Measurements from ENCODE around the gene ANXA6.

Gene ANXA6

DNA sequence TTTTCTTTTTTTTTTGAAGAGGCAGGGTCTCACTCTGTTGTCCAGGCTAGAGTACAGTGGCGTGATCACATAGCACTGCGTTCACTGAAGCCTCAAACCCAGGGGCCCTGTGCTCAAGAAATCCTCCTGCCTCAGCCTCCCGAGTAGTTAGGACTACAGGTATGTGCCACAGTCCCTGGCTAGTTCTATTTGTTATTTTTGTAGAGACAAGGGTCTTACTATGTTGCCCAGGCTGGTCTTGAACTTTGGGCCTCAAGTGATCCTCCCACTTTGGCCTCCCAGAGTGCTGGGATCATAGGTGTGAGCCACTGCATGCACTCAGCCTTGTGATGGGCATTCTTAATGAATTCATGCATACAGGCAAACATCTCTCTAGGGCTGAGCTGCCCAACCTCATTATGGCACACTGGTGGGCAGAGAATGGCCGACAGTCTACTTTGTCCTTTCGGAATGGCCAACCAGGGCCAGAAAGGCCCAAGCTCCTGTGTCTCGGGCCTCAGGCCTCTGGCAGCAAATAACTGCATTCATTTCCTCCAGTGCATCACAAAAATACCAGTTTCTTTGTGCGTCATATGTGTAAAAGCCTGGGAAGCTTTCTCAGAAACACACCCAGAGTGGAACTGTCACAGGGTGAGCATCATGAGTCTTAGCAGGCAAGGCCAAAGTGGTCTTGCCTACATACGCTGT is 27.2 kb downstream of the ANXA6 start:
- TF ChIP-seq, protein P1, sequence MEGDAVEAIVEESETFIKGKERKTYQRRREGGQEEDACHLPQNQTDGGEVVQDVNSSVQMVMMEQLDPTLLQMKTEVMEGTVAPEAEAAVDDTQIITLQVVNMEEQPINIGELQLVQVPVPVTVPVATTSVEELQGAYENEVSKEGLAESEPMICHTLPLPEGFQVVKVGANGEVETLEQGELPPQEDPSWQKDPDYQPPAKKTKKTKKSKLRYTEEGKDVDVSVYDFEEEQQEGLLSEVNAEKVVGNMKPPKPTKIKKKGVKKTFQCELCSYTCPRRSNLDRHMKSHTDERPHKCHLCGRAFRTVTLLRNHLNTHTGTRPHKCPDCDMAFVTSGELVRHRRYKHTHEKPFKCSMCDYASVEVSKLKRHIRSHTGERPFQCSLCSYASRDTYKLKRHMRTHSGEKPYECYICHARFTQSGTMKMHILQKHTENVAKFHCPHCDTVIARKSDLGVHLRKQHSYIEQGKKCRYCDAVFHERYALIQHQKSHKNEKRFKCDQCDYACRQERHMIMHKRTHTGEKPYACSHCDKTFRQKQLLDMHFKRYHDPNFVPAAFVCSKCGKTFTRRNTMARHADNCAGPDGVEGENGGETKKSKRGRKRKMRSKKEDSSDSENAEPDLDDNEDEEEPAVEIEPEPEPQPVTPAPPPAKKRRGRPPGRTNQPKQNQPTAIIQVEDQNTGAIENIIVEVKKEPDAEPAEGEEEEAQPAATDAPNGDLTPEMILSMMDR (IDR thresholded peaks at IDR 0.05; ENCODE audit: insufficient read depth, low read depth, low read length, missing control alignments), result no peak
- H3K4me3 ChIP-seq (ENCODE audit: low read depth, low read length), result no peak overlapping the region
- no peak for DNase-seq (ENCODE audit: low read depth)

DNA sequence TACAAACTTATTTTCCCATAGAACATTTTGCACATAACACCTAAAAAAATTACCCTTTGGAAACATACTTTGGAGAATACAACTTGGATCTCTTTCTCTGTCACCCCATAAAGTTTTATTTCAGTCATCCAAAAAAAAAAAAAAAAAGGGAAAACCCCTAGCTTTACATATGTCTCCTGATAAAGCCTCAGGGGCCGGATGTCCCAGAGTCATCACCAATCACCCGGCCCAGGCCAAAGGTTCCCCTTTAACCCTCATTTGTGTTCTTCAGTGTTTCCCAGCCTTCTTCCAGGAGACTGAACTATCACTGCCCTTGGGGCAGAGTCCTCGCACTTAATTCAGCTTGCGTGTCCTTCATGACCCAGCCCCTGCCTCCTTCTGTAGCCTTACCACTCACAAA is 28.8 kb downstream of the ANXA6 start:
- peak; percentile 33 for DNase-seq (ENCODE audit: low read depth)
- H3K4me3 ChIP-seq (ENCODE audit: low read depth, low read length), result no peak overlapping the region
- TF ChIP-seq, protein P1 (IDR thresholded peaks at IDR 0.05; ENCODE audit: insufficient read depth, low read depth, low read length, missing control alignments), result no peak

DNA sequence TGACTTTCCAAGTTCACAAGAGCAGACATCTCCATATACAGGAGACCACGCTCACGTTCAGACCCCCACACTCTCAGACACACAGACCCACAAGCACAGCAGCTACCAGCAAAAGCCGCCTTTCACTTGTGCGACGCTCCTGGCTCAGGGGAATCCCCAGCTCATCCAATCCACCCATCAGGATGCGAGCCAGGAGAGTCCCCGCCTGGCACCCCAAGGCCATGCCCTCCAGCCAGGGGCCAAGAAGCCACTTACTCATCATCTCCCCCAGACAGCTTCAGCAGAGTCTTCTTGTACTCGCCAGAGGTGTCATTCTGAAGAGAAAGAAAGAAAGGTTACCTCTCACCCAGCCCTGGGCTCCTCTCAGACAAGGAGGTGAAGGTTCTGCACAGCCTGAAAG is 29.7 kb downstream of the ANXA6 start:
- DNase-seq (ENCODE audit: low read depth), result no peak
- TF ChIP-seq, protein P1 (IDR thresholded peaks at IDR 0.05; ENCODE audit: insufficient read depth, low read depth, low read length, missing control alignments), result no peak
- no peak overlapping the region for H3K4me3 ChIP-seq (ENCODE audit: low read depth, low read length)

DNA sequence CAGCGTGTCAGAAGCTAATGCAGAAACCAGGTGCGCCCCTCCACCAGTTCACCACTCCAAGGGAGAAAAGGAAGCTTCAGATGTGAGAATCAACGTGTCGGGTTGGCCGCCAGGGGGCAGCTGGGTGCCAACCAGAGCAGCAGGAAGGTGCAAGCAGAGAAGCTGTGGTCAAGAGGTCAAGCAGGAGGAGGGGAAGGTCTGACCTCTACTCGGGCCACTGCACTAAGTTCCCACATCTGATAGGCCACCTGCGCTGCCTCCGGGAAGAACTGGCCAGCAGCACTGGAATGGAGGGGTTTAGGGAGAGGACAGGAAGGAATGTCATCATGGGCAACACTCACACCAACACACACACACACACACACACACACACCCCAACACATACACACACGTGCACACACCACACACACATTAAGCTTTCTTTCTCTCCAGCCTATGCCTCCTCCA is 31.4 kb downstream of the ANXA6 start:
- DNase-seq (ENCODE audit: low read depth), result peak; percentile 90
- TF ChIP-seq, protein P1 (IDR thresholded peaks at IDR 0.05; ENCODE audit: insufficient read depth, low read depth, low read length, missing control alignments), result peak; percentile 89
- no peak overlapping the region for H3K4me3 ChIP-seq (ENCODE audit: low read depth, low read length)

DNA sequence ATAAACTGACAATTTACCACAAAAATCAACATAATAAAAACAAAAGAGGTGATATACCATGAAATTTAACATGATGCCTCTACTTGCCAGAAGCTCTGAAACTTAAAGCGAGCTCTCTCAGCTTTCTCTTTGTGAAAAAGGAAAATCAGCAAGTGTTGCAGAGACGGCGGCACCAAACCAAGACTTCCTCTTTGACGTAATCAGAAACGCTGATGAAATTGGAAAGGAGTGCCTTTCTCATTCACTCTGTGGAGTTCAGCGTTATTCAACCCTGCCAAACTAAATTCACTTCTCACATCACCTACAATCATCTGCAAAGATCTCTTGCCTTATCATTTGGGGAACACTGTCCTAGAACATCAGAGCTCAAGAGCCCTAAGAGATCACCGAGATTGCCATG is 32.2 kb downstream of the ANXA6 start:
- peak; percentile 73 for DNase-seq (ENCODE audit: low read depth)
- TF ChIP-seq, protein P1 (IDR thresholded peaks at IDR 0.05; ENCODE audit: insufficient read depth, low read depth, low read length, missing control alignments), result no peak
- H3K4me3 ChIP-seq (ENCODE audit: low read depth, low read length), result no peak overlapping the region

DNA sequence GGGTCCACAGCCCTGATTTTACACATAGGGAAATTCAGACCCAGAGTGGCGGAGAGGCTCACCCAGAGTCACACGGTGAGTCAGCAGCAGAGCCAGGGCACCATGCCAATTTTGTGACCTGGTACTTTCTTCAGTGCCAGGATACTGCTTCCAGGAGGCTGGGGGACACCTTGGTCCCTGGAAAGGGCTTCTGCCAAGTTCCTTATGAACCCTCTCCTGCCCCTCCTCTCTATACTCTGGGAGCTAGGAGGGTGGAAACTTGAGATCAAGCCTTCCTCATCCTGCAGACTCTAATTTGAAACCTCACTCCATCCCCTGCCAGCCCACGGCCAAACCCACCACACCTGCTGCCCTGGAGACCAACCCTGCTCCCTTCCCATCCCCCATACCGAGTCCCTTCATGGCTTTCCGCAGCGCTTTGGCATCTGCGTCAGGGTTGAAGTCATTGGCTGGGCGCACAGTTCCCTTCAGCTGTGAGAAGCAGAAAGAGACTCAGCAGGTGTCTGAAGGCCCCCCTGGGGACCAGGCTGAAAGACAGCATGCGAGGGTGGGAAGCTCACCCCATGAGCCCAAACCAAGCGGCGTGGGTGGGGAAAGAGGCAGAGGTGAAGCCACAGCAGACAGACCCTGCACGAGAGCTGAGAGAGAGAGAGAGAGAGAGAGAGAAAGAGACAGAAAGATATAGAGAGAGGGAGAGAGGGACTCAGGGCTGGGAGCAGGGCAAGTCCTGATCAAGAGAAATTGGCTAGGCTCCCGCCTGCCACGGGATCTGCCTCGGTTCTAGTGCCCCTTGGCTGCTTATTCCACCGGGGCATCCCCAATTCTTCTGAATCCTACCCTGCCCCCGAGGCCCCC is 33.5 kb downstream of the ANXA6 start:
- TF ChIP-seq, protein P1 (IDR thresholded peaks at IDR 0.05; ENCODE audit: insufficient read depth, low read depth, low read length, missing control alignments), result no peak
- peak; percentile 91 for DNase-seq (ENCODE audit: low read depth)
- no peak overlapping the region; the same call in 1 of the 2 replicates for H3K4me3 ChIP-seq (ENCODE audit: low read depth, low read length)

All from GM12865 (cell line).